Common myeloid progenitor, CD34-positive (primary cell): ENCODE results near the gene NUCKS1.

Experiments
- CTCF ChIA-PET: fragments of 350-600 bp; sonication (Branson Sonifier 250); formaldehyde crosslinking; loops from one replicate; lab custom pipeline; 2021; ENCODE audit warnings: antibody characterized with exemption; lab: Charles Lee
- POLR2A ChIA-PET: fragments of 350-600 bp; sonication (Branson Sonifier 250); formaldehyde crosslinking; loops from one replicate; lab custom pipeline; 2021; ENCODE audit warnings: antibody characterized with exemption; lab: Charles Lee
- DNase-seq, 3 donors: peaks; one replicate each; pipeline versions ENCODE4 v3.0.0 to v3.0.0-alpha.2; 2013
- H3K27ac ChIP-seq, 2 experiments: 1 replicate in 1 of 2; 2 replicates in 1 of 2; pipeline ENCODE4 v1.7.0; 2013; ENCODE audit warnings: inconsistent platforms in 2 of 2, low read length in 2 of 2, mild to moderate bottlenecking in 2 of 2, low read depth in 1 of 2, moderate library complexity in 1 of 2; ENCODE audit not compliant: severe bottlenecking in 2 of 2, insufficient read depth in 1 of 2, poor library complexity in 1 of 2
- H3K27me3 ChIP-seq, 5 experiments: replicated peaks in 2 of 5; 1 replicate in 3 of 5; 2 replicates in 2 of 5; pipeline versions ENCODE4 v1.6.1 to v1.7.0; 2013; ENCODE audit warnings: low read length in 4 of 5, mild to moderate bottlenecking in 2 of 5, moderate library complexity in 2 of 5, inconsistent platforms in 1 of 5; ENCODE audit not compliant: insufficient read depth in 5 of 5, control insufficient read depth in 4 of 5
- H3K36me3 ChIP-seq, 4 experiments: 1 replicate in 2 of 4; 2 replicates in 2 of 4; pipeline versions ENCODE4 v1.6.1 to v1.7.0; 2013; ENCODE audit warnings: low read length in 3 of 4, control low read depth in 1 of 4, mild to moderate bottlenecking in 1 of 4; ENCODE audit not compliant: control insufficient read depth in 4 of 4, insufficient read depth in 4 of 4
- H3K4me1 ChIP-seq, 4 experiments: 1 replicate in 3 of 4; 2 replicates in 1 of 4; pipeline versions ENCODE4 v1.6.1 to v1.7.1; 2013; ENCODE audit warnings: low read length in 3 of 4, mild to moderate bottlenecking in 3 of 4, control low read depth in 1 of 4, inconsistent platforms in 1 of 4, moderate library complexity in 1 of 4; ENCODE audit not compliant: control insufficient read depth in 4 of 4, insufficient read depth in 4 of 4; ENCODE audit errors: control extremely low read depth in 1 of 4
- H3K4me3 ChIP-seq, 7 experiments: 1 replicate in 4 of 7; 2 replicates in 3 of 7; pipeline versions ENCODE4 v1.5.1 to v1.7.0; 2013; ENCODE audit warnings: mild to moderate bottlenecking in 7 of 7, low read length in 6 of 7, moderate library complexity in 6 of 7, inconsistent platforms in 2 of 7, low read depth in 2 of 7, control low read depth in 1 of 7; ENCODE audit not compliant: insufficient read depth in 4 of 7, control insufficient read depth in 1 of 7; ENCODE audit errors: extremely low read depth in 1 of 7
- H3K9me3 ChIP-seq, 5 experiments: 1 replicate in 4 of 5; 2 replicates in 1 of 5; pipeline versions ENCODE4 v1.6.1 to v1.7.1; 2013; ENCODE audit warnings: low read length in 4 of 5, mild to moderate bottlenecking in 2 of 5, inconsistent platforms in 1 of 5, low read depth in 1 of 5, moderate library complexity in 1 of 5; ENCODE audit not compliant: control insufficient read depth in 4 of 5, insufficient read depth in 2 of 5; ENCODE audit errors: control extremely low read depth in 1 of 5
- WGBS: methylation state at CpG from one replicate; pipeline ENCODE4 v1.1.5; 2013; ENCODE audit not compliant: insufficient coverage; 5-methylcytosine and 5-hydroxymethylcytosine counted together

Gene NUCKS1

GRCh38 chr1:205704903-205705302 is 45.1 kb downstream of the NUCKS1 start:
- Histone ChIP-seq H3K4me3 (peak overlapping the region in 4 of 7 experiments; percentile 13 to 44 (median 28)), H3K36me3 (peaks cover 0 to 11% (median 3%) of the 10 kb centered on the region in 4 experiments), H3K9me3 (no peaks in the 10 kb centered on the region), H3K4me1 (peaks cover 46 to 91% (median 81%) of the 10 kb centered on the region in 4 experiments), H3K27ac (peak overlapping the region; percentile 3 to 50), H3K27me3 (no peaks in the 10 kb centered on the region)
- CTCF ChIA-PET, result interaction anchor here (1.0 to 19.6 kb wide), 4 partner anchors 9 to 36 kb away, joined by 3 to 1013 read pairs (median 4); partner anchors contain the start of gene SLC45A3
- DNase-seq, result peak in 1 of 3 donors; percentile 27
- 10% methylated on average over 2 of the region's 2 CpGs for WGBS
- POLR2A ChIA-PET, result interaction anchor here (0.9 kb wide), 1 partner anchor 30 kb away, joined by 4 read pairs; no protein-coding TSS in a partner anchor

GRCh38 chr1:205703072-205703471 is 46.9 kb downstream of the NUCKS1 start:
- no peak for DNase-seq
- Histone ChIP-seq H3K27me3 (no peaks in the 10 kb centered on the region), H3K4me3 (peak overlapping the region in 1 of 7 experiments; percentile 32), H3K36me3 (peaks cover 0 to under 1% (median 0%) of the 10 kb centered on the region in 4 experiments), H3K4me1 (peaks cover 39 to 84% (median 75%) of the 10 kb centered on the region in 4 experiments), H3K27ac (no peak overlapping the region), H3K9me3 (no peaks in the 10 kb centered on the region)
- ChIA-PET POLR2A (interaction anchor here (0.9 kb wide), 2 partner anchors 10 to 11 kb away, joined by 3 to 4 read pairs; no protein-coding TSS in a partner anchor), CTCF (interaction anchor here (0.6 to 19.6 kb wide), 6 partner anchors 8 to 63 kb away, joined by 3 to 1013 read pairs (median 4); partner anchors contain the start of gene SLC45A3)
- no CpG with 5 or more reads among the region's 1 CpG for WGBS

GRCh38 chr1:205701891-205702290 is 48.1 kb downstream of the NUCKS1 start:
- ChIA-PET CTCF (interaction anchor here (0.6 to 19.6 kb wide), 5 partner anchors 10 to 171 kb away, joined by 3 to 1013 read pairs (median 4); partner anchors contain the start of gene SLC45A3), POLR2A (no interaction called here)
- Histone ChIP-seq H3K4me1 (peaks cover 31 to 82% (median 75%) of the 10 kb centered on the region in 4 experiments), H3K27me3 (no peaks in the 10 kb centered on the region), H3K27ac (peak overlapping the region in 1 of 2 experiments; percentile 23), H3K4me3 (peak overlapping the region in 2 of 7 experiments; percentile 37 to 60), H3K9me3 (no peaks in the 10 kb centered on the region), H3K36me3 (no peaks in the 10 kb centered on the region)
- WGBS, result 88% methylated on average over 4 of the region's 4 CpGs
- no peak for DNase-seq

- ChIA-PET CTCF (interaction anchor here (0.6 to 19.6 kb wide), 8 partner anchors 10 to 170 kb away, joined by 3 to 1013 read pairs (median 4); partner anchors contain the start of gene SLC45A3), POLR2A (interaction anchor here (0.7 to 1.3 kb wide), 4 partner anchors 9 to 48 kb away, joined by 4 to 5 read pairs (median 4); partner anchors contain the start of gene SLC45A3)
- no peak for DNase-seq
- WGBS, result 6% methylated on average over 2 of the region's 2 CpGs
- H3K4me3 ChIP-seq, result peak overlapping the region in 3 of 7 experiments; percentile 32 to 60 (median 37)
- no peaks in the 10 kb centered on the region for H3K27me3 ChIP-seq
- no peaks in the 10 kb centered on the region for H3K9me3 ChIP-seq
- H3K36me3 ChIP-seq, result no peaks in the 10 kb centered on the region
- peaks cover 27 to 82% (median 75%) of the 10 kb centered on the region in 4 experiments for H3K4me1 ChIP-seq
- peak overlapping the region in 1 of 2 experiments; percentile 51 for H3K27ac ChIP-seq
Observed at GRCh38 chr1:205701420-205701819, 48.6 kb downstream of the NUCKS1 start.

- H3K4me1 ChIP-seq, result peaks cover 27 to 80% (median 72%) of the 10 kb centered on the region in 4 experiments
- H3K27ac ChIP-seq, result peak overlapping the region in 1 of 2 experiments; percentile 51
- H3K36me3 ChIP-seq, result no peaks in the 10 kb centered on the region
- peak in 2 of 3 donors; percentile 76 to 84 for DNase-seq
- no peaks in the 10 kb centered on the region for H3K27me3 ChIP-seq
- no peaks in the 10 kb centered on the region for H3K9me3 ChIP-seq
- 0% methylated on average over 1 of the region's 2 CpGs for WGBS
- ChIA-PET CTCF (interaction anchor here (0.7 to 19.6 kb wide), 10 partner anchors 8 to 344 kb away, joined by 3 to 1013 read pairs (median 4); partner anchors contain the start of genes KLHDC8A and SLC45A3), POLR2A (interaction anchor here (0.7 to 1.3 kb wide), 4 partner anchors 8 to 48 kb away, joined by 4 to 5 read pairs (median 4); partner anchors contain the start of gene SLC45A3)
- peak overlapping the region in 3 of 7 experiments; percentile 32 to 60 (median 37) for H3K4me3 ChIP-seq
Observed at GRCh38 chr1:205700865-205701401, 49.0 kb downstream of the NUCKS1 start.

- H3K27ac ChIP-seq, result no peak overlapping the region
- no CpG with 5 or more reads among the region's 4 CpGs for WGBS
- DNase-seq, result no peak
- ChIA-PET POLR2A (no interaction called here), CTCF (interaction anchor here (1.0 to 19.6 kb wide), 3 partner anchors 11 to 111 kb away, joined by 3 to 1013 read pairs (median 8); partner anchors contain the start of gene SLC45A3)
- H3K27me3 ChIP-seq, result no peaks in the 10 kb centered on the region
- H3K4me1 ChIP-seq, result peaks cover 19 to 76% (median 60%) of the 10 kb centered on the region in 4 experiments
- no peaks in the 10 kb centered on the region for H3K36me3 ChIP-seq
- no peaks in the 10 kb centered on the region for H3K9me3 ChIP-seq
- H3K4me3 ChIP-seq, result no peak overlapping the region
Observed at GRCh38 chr1:205699416-205699815, 50.6 kb downstream of the NUCKS1 start.
